HCT116 (cell line): ENCODE measurements around the gene CCDC148. TPM values are rescaled to one million over a fixed set of nuclear protein-coding genes. Genes with fewer than 3 reads are reported as not detected.

Experiments
- ATAC-seq: fragments of 200-7000 bp; cut with Tn5 transposase; 2 replicates; pipeline ENCODE4 v1.9.1; 2020; ENCODE audit warnings: mild to moderate bottlenecking, moderate library complexity
- BruUV-seq: library from RNA; stranded (reverse); fragments of 400-500 nt; replicated peaks from 2 replicates; lab custom pipeline; 2021; lab: Mats Ljungman, UMichigan
- CTCF ChIA-PET: fragments of 300-600 bp; sonication (Branson Sonifier 250); formaldehyde crosslinking; loops from one replicate; lab custom pipeline; 2021; ENCODE audit warnings: antibody characterized with exemption; lab: Charles Lee
- POLR2A ChIA-PET: fragments of 300-600, 350-600 bp; sonication (Branson Sonifier 250); formaldehyde crosslinking; loops from one replicate; lab custom pipeline; 2021; ENCODE audit warnings: antibody characterized with exemption; lab: Charles Lee
- RAD21 ChIA-PET, 2 experiments: fragments of 300-600 bp; sonication (Branson Sonifier 250); formaldehyde crosslinking; loops; one replicate each; lab custom pipeline; 2023; ENCODE audit warnings: low total read pairs in 2 of 2; ENCODE audit not compliant: uncharacterized antibody in 2 of 2, unreplicated experiment in 2 of 2, low non-redundant PET in 1 of 2; lab: Charles Lee
- DNase-seq: peaks from one replicate; pipeline ENCODE4 v3.0.0-alpha.2; 2010; ENCODE audit warnings: low read depth, low spot score
- H2AFZ ChIP-seq: fragments of 200-600 bp; shearing (Covaris generic), sonication (generic); 2 replicates; pipeline ENCODE4 v1.6.1; 2017; ENCODE audit warnings: low read depth, mixed run types, mixed read lengths, antibody characterized with exemption, low read length; ENCODE audit not compliant: poor library complexity, severe bottlenecking
- H3K27ac ChIP-seq: 2 replicates; pipeline ENCODE4 v1.5.1; 2012; ENCODE audit warnings: low read depth, low read length
- H3K27me3 ChIP-seq: fragments of 200-600 bp; sonication (generic); 2 replicates; pipeline ENCODE4 v1.6.1; 2016; ENCODE audit warnings: mixed run types, low read length, mixed read lengths; ENCODE audit not compliant: insufficient read depth
- H3K36me3 ChIP-seq, 2 experiments: fragments of 200-500 bp in 1 of 2; fragments of 200-600 bp in 1 of 2; sonication (Bioruptor generic) in 1 of 2; sonication (generic) in 1 of 2; 2 replicates each; pipeline versions ENCODE4 v1.5.1 to v1.6.1; 2014 to 2016; ENCODE audit warnings: low read length in 2 of 2, inconsistent platforms in 1 of 2, mixed read lengths in 1 of 2, mixed run types in 1 of 2; ENCODE audit not compliant: insufficient read depth in 2 of 2, control insufficient read depth in 1 of 2
- H3K4me1 ChIP-seq, 2 experiments: fragments of 200-600 bp in 1 of 2; sonication (generic) in 1 of 2; 2 replicates each; pipeline versions ENCODE4 v1.5.1 to v1.6.1; 2012 to 2017; ENCODE audit warnings: low read length in 2 of 2, inconsistent platforms in 1 of 2, mild to moderate bottlenecking in 1 of 2, mixed read lengths in 1 of 2, mixed run types in 1 of 2, moderate library complexity in 1 of 2; ENCODE audit not compliant: insufficient read depth in 2 of 2, control insufficient read depth in 1 of 2
- H3K4me2 ChIP-seq: fragments of 200-600 bp; sonication (generic); 2 replicates; pipeline ENCODE4 v1.6.1; 2017; ENCODE audit warnings: mixed run types, low read length, mixed read lengths
- H3K4me3 ChIP-seq, 2 experiments: fragments of 200-600 bp in 1 of 2; sonication (generic) in 1 of 2; replicated peaks in 1 of 2; 2 replicates each; pipeline ENCODE4 v1.5.1; 2011 to 2016; ENCODE audit warnings: low read length in 2 of 2, control low read depth in 1 of 2, low read depth in 1 of 2, mild to moderate bottlenecking in 1 of 2, mixed read lengths in 1 of 2, mixed run types in 1 of 2
- H3K79me2 ChIP-seq: fragments of 200-600 bp; sonication (generic); 2 replicates; pipeline ENCODE4 v1.6.1; 2017; ENCODE audit warnings: mild to moderate bottlenecking, mixed run types, low read length, moderate library complexity, mixed read lengths; ENCODE audit not compliant: insufficient read depth
- H3K9ac ChIP-seq: fragments of 200-600 bp; sonication (generic); 2 replicates; pipeline ENCODE4 v1.6.1; 2016; ENCODE audit warnings: low read length, mixed read lengths
- H3K9me2 ChIP-seq: fragments of 200-600 bp; sonication (generic), shearing (Covaris generic); 2 replicates; pipeline ENCODE4 v1.6.1; 2017; ENCODE audit warnings: mixed run types, mild to moderate bottlenecking, moderate library complexity; ENCODE audit not compliant: insufficient read depth
- H3K9me3 ChIP-seq, 2 experiments: fragments of 200-500 bp in 1 of 2; fragments of 200-600 bp in 1 of 2; sonication (Bioruptor generic) in 1 of 2; sonication (generic) in 1 of 2; 2 replicates each; pipeline ENCODE4 v1.6.1; 2014 to 2017; ENCODE audit warnings: low read length in 2 of 2, mixed read lengths in 2 of 2, inconsistent platforms in 1 of 2, low read depth in 1 of 2, mild to moderate bottlenecking in 1 of 2, mixed run types in 1 of 2, moderate library complexity in 1 of 2; ENCODE audit not compliant: control insufficient read depth in 1 of 2, insufficient read depth in 1 of 2
- H4K20me1 ChIP-seq: fragments of 200-600 bp; sonication (generic), shearing (Covaris generic); 2 replicates; pipeline ENCODE4 v1.6.1; 2017; ENCODE audit warnings: mixed run types, mild to moderate bottlenecking, moderate library complexity; ENCODE audit not compliant: insufficient read depth
- CBX3 ChIP-seq: IDR thresholded peaks from 2 replicates; pipeline ENCODE4 v1.6.1; 2012; ENCODE audit warnings: low read depth
- CEBPB ChIP-seq: IDR thresholded peaks from 2 replicates; pipeline ENCODE4 v1.6.1; 2012; ENCODE audit warnings: low read depth
- EGR1 ChIP-seq: IDR thresholded peaks from 2 replicates; pipeline ENCODE4 v1.6.1; 2012; ENCODE audit warnings: low read depth
- ELF1 ChIP-seq: IDR thresholded peaks from 2 replicates; pipeline ENCODE4 v1.6.1; 2012; ENCODE audit warnings: low read depth, borderline replicate concordance
- EZH2 ChIP-seq: fragments of 200-600 bp; sonication (generic); IDR thresholded peaks from 2 replicates; pipeline ENCODE4 v1.6.1; 2017; ENCODE audit warnings: antibody characterized with exemption, mixed run types
- EZH2phosphoT487 ChIP-seq: fragments of 200-600 bp; IDR thresholded peaks from 2 replicates; pipeline ENCODE4 v1.6.1; 2018; ENCODE audit warnings: antibody characterized with exemption, borderline replicate concordance
- JUND ChIP-seq: IDR thresholded peaks from 2 replicates; pipeline ENCODE4 v1.6.1; 2012
- SIN3A ChIP-seq: IDR thresholded peaks from 2 replicates; pipeline ENCODE4 v1.6.1; 2012; ENCODE audit warnings: low read depth
- SP1 ChIP-seq: IDR thresholded peaks from 2 replicates; pipeline ENCODE4 v1.6.1; 2012; ENCODE audit warnings: low read depth
- SRF ChIP-seq: IDR thresholded peaks from 2 replicates; pipeline ENCODE4 v1.6.1; 2012; ENCODE audit warnings: low read depth
- YY1 ChIP-seq: IDR thresholded peaks from 2 replicates; pipeline ENCODE4 v1.6.1; 2011; ENCODE audit warnings: low read length, low read depth, moderate library complexity, mild to moderate bottlenecking; ENCODE audit not compliant: insufficient replicate concordance; ENCODE audit errors: extremely low read depth
- intact Hi-C: fragments of 100-400 bp; cut with micrococcal nuclease; formaldehyde crosslinking; loops from 2 replicates; pipeline ENCODE4 v1.10.0; 2022
- total RNA-seq: library from RNA; stranded (reverse); gene quantifications from one replicate; pipeline ENCODE4 v1.2.1, GENCODE V29; 2021; ENCODE audit not compliant: unreplicated experiment
- TF ChIP-seq, protein P1 (sequence below): IDR thresholded peaks from 2 replicates; pipeline ENCODE4 v1.6.1; 2012
- TF ChIP-seq, protein P2 (sequence below): IDR thresholded peaks from 2 replicates; pipeline ENCODE4 v1.6.1; 2012; ENCODE audit warnings: low read depth
- TF ChIP-seq, protein P3 (sequence below): IDR thresholded peaks from 2 replicates; pipeline ENCODE4 v1.6.1; 2011; ENCODE audit warnings: mild to moderate bottlenecking, low read length, moderate library complexity; ENCODE audit not compliant: insufficient replicate concordance; ENCODE audit errors: extremely low read depth
- TF ChIP-seq, protein P4 (sequence below), 3 experiments: fragments of 200-600 bp in 1 of 3; sonication (generic) in 1 of 3; IDR thresholded peaks in 2 of 3; conservative IDR thresholded peaks in 1 of 3; 2 replicates each; pipeline ENCODE4 v1.5.1; 2012 to 2017; ENCODE audit warnings: low read depth in 2 of 3, low read length in 2 of 3, antibody characterized with exemption in 1 of 3, borderline replicate concordance in 1 of 3, control low read depth in 1 of 3, mild to moderate bottlenecking in 1 of 3, mixed read lengths in 1 of 3, mixed run types in 1 of 3, moderate library complexity in 1 of 3; ENCODE audit not compliant: insufficient read depth in 1 of 3

The CCDC148 gene
- total RNA-seq, 1 experiment from 2014 or later = 0.59 TPM

DNA sequence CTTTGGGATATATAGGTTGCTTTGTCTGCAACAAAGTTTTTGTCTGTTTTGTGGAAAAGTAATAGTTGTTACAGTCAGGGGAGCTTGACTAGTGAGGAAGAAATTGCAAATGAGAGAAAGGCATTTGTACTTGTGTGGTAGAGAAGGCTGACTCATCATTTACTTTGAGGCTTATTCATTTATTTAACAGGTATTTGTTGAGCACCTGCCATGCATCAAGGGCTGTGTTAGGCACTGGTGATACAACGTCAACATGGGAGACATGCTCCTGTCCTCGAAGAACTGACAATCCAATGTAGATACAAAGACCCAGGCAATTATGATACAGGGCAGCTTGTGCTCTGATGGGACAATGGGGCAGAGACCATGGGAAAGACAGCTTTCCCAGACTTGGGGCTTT, 275.4 kb downstream of the CCDC148 start:
- no peaks in the 10 kb centered on the region for H3K9me2 ChIP-seq
- no peaks in the 10 kb centered on the region for H4K20me1 ChIP-seq
- DNase-seq (no peak), ATAC-seq (no peak)
- H3K4me1 ChIP-seq = no peaks in the 10 kb centered on the region
- H3K36me3 ChIP-seq = no peaks in the 10 kb centered on the region
- no peak overlapping the region for H3K9ac ChIP-seq
- H2AFZ ChIP-seq = no peak overlapping the region
- POLR2A ChIA-PET = no interaction called here
- no peak overlapping the region for H3K4me2 ChIP-seq
- no peak overlapping the region for H3K4me3 ChIP-seq
- RAD21 ChIA-PET = no interaction called here
- CTCF ChIA-PET = interaction anchor here (4.7 kb wide), 1 partner anchor 565 kb away, joined by 31 read pairs; no protein-coding TSS in a partner anchor
- no peak overlapping the region for H3K27ac ChIP-seq
- no TSS peak for BruUV-seq
- no peaks in the 10 kb centered on the region for H3K79me2 ChIP-seq
- no peaks in the 10 kb centered on the region for H3K9me3 ChIP-seq
- H3K27me3 ChIP-seq = no peaks in the 10 kb centered on the region
- intact Hi-C loops = no loop called here
- TF ChIP-seq, protein P1, sequence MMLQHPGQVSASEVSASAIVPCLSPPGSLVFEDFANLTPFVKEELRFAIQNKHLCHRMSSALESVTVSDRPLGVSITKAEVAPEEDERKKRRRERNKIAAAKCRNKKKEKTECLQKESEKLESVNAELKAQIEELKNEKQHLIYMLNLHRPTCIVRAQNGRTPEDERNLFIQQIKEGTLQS = no peak
- no peak for TF ChIP-seq SP1
- TF ChIP-seq SIN3A = no peak
- TF ChIP-seq EGR1 = no peak
- TF ChIP-seq, protein P2, sequence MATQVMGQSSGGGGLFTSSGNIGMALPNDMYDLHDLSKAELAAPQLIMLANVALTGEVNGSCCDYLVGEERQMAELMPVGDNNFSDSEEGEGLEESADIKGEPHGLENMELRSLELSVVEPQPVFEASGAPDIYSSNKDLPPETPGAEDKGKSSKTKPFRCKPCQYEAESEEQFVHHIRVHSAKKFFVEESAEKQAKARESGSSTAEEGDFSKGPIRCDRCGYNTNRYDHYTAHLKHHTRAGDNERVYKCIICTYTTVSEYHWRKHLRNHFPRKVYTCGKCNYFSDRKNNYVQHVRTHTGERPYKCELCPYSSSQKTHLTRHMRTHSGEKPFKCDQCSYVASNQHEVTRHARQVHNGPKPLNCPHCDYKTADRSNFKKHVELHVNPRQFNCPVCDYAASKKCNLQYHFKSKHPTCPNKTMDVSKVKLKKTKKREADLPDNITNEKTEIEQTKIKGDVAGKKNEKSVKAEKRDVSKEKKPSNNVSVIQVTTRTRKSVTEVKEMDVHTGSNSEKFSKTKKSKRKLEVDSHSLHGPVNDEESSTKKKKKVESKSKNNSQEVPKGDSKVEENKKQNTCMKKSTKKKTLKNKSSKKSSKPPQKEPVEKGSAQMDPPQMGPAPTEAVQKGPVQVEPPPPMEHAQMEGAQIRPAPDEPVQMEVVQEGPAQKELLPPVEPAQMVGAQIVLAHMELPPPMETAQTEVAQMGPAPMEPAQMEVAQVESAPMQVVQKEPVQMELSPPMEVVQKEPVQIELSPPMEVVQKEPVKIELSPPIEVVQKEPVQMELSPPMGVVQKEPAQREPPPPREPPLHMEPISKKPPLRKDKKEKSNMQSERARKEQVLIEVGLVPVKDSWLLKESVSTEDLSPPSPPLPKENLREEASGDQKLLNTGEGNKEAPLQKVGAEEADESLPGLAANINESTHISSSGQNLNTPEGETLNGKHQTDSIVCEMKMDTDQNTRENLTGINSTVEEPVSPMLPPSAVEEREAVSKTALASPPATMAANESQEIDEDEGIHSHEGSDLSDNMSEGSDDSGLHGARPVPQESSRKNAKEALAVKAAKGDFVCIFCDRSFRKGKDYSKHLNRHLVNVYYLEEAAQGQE = no peak
- TF ChIP-seq EZH2phosphoT487 = no peak
- no peak for TF ChIP-seq JUND
- TF ChIP-seq, protein P3, sequence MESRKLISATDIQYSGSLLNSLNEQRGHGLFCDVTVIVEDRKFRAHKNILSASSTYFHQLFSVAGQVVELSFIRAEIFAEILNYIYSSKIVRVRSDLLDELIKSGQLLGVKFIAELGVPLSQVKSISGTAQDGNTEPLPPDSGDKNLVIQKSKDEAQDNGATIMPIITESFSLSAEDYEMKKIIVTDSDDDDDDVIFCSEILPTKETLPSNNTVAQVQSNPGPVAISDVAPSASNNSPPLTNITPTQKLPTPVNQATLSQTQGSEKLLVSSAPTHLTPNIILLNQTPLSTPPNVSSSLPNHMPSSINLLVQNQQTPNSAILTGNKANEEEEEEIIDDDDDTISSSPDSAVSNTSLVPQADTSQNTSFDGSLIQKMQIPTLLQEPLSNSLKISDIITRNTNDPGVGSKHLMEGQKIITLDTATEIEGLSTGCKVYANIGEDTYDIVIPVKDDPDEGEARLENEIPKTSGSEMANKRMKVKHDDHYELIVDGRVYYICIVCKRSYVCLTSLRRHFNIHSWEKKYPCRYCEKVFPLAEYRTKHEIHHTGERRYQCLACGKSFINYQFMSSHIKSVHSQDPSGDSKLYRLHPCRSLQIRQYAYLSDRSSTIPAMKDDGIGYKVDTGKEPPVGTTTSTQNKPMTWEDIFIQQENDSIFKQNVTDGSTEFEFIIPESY = no peak
- no peak for TF ChIP-seq YY1
- no peak for TF ChIP-seq SRF
- no peak for TF ChIP-seq CEBPB
- TF ChIP-seq EZH2 = no peak
- no peak for TF ChIP-seq ELF1
- no peak for TF ChIP-seq CBX3
- TF ChIP-seq, protein P4, sequence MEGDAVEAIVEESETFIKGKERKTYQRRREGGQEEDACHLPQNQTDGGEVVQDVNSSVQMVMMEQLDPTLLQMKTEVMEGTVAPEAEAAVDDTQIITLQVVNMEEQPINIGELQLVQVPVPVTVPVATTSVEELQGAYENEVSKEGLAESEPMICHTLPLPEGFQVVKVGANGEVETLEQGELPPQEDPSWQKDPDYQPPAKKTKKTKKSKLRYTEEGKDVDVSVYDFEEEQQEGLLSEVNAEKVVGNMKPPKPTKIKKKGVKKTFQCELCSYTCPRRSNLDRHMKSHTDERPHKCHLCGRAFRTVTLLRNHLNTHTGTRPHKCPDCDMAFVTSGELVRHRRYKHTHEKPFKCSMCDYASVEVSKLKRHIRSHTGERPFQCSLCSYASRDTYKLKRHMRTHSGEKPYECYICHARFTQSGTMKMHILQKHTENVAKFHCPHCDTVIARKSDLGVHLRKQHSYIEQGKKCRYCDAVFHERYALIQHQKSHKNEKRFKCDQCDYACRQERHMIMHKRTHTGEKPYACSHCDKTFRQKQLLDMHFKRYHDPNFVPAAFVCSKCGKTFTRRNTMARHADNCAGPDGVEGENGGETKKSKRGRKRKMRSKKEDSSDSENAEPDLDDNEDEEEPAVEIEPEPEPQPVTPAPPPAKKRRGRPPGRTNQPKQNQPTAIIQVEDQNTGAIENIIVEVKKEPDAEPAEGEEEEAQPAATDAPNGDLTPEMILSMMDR (IDR thresholded peaks at IDR 0.05 in 2 of 3, conservative IDR thresholded peaks at IDR 0.05 in 1 of 3; ENCODE audit: borderline replicate concordance in 1 of 3, insufficient read depth in 1 of 3, low read depth in 2 of 3, low read length in 2 of 3) = no peak
